Rectal smooth muscle tissue (tissue), 1 donor: Measurements from ENCODE around the gene ZNF304.
"Not testable (repeated sequence)": the region's sequence is repeated elsewhere in the genome, so short reads cannot be mapped to it uniquely, and the experiment has no call there.

Experiments
- H3K27ac ChIP-seq: one replicate; pipeline ENCODE4 v1.7.0; 2013; ENCODE audit warnings: low read depth, low read length, inconsistent platforms
- H3K27me3 ChIP-seq: one replicate; pipeline ENCODE4 v1.7.0; 2013; ENCODE audit warnings: low read length; ENCODE audit not compliant: control insufficient read depth, insufficient read depth
- H3K36me3 ChIP-seq: one replicate; pipeline ENCODE4 v1.7.0; 2013; ENCODE audit warnings: low read length; ENCODE audit not compliant: control insufficient read depth, insufficient read depth
- H3K4me1 ChIP-seq: one replicate; pipeline ENCODE4 v1.7.0; 2013; ENCODE audit warnings: low read length; ENCODE audit not compliant: control insufficient read depth, insufficient read depth
- H3K4me3 ChIP-seq: one replicate; pipeline ENCODE4 v1.7.0; 2013; ENCODE audit warnings: low read length
- H3K9ac ChIP-seq: one replicate; pipeline ENCODE4 v1.7.0; 2013; ENCODE audit warnings: low read length

Gene ZNF304

DNA sequence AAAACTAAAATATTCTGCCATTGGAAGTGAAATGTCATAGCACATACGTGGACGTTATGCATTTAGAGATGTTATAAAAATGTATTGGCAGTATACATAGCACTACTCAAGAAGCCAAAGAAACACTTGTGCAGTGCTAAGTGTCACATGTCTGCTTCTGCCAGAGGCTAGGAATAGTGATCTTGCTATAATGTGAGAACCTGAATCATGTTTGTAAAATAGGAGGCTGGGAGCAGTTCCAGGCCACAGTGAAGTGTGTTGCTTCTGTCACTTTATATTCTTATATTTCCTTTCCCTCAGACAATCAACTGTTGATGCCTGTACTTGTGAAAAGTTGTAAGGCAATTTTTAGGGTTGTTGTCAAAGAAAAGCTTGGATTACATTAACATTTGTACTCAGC, 15.7 kb downstream of the ZNF304 start:
- no peak overlapping the region for H3K9ac ChIP-seq
- no peak overlapping the region for H3K27ac ChIP-seq
- H3K4me1 ChIP-seq: no peaks in the 10 kb centered on the region
- no peaks in the 10 kb centered on the region for H3K27me3 ChIP-seq
- H3K4me3 ChIP-seq: no peak overlapping the region
- H3K36me3 ChIP-seq: peaks cover 2% of the 10 kb centered on the region

DNA sequence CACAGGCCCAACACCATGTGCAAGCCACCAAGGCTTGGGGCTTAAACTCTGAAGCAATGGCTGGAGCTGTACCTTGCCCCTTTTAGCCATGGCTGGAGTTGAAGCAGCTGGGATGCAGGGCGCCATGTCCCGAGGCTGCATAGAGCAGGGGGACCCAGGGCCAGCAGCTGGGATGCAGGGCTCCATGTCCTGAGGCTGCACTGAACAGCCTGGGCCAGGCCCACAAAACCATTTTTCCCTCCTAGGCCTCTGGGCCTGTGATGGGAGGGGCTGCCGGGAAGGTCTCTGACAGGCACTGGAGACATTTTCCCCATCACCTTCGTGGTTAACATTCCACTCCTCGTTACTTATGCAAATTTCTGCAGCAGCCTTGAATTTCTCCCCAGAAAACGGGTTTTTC, 23.1 kb downstream of the ZNF304 start:
- H3K27ac ChIP-seq: no peak overlapping the region
- H3K4me1 ChIP-seq: no peaks in the 10 kb centered on the region
- H3K27me3 ChIP-seq: no peaks in the 10 kb centered on the region
- H3K9ac ChIP-seq: no peak overlapping the region
- H3K36me3 ChIP-seq: peaks cover 37% of the 10 kb centered on the region
- no peak overlapping the region for H3K4me3 ChIP-seq

DNA sequence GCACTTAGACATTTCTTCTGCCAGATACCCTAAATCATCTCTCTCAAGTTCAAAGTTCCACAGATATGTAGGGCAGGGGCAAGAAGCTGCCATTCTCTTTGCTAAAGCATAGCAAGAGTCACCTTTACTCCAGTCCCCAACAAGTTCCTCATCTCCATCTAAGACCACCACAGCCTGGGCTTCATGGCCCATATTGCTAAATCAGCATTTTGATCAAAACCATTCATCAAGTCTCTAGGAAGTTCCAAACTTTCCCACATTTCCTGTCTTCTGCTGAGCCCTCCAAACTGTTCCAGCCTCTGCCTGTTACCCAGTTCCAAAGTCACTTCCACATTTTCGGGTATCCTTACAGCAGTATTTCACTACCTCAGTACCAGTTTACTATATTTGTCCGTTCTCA, 23.6 kb downstream of the ZNF304 start:
- H3K27ac ChIP-seq, H3K4me1 ChIP-seq, H3K4me3 ChIP-seq, H3K9ac ChIP-seq, H3K27me3 ChIP-seq: not testable (repeated sequence)
- peaks cover 37% of the 10 kb centered on the region for H3K36me3 ChIP-seq

DNA sequence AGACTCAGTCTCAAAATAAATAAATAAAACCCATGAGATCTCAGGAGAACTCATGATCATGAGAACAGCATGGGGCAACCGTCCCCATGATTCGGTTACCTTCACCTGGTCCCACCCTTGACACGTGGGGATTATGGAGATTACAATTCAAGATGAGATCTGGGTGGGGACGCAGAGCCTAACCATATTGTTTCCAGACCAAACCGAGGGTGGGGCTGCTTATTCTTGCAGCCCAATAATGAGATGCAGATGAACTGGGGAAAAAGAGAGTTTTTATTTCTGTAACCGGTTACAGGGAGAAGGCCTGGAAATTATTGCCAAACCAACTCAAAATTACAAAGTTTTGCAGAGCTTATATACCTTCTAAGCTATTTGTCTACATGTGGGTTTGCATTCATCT, 25.1 kb downstream of the ZNF304 start:
- no peak overlapping the region for H3K4me3 ChIP-seq
- H3K27ac ChIP-seq: no peak overlapping the region
- H3K27me3 ChIP-seq: no peaks in the 10 kb centered on the region
- H3K9ac ChIP-seq: no peak overlapping the region
- peaks cover 37% of the 10 kb centered on the region for H3K36me3 ChIP-seq
- no peaks in the 10 kb centered on the region for H3K4me1 ChIP-seq

DNA sequence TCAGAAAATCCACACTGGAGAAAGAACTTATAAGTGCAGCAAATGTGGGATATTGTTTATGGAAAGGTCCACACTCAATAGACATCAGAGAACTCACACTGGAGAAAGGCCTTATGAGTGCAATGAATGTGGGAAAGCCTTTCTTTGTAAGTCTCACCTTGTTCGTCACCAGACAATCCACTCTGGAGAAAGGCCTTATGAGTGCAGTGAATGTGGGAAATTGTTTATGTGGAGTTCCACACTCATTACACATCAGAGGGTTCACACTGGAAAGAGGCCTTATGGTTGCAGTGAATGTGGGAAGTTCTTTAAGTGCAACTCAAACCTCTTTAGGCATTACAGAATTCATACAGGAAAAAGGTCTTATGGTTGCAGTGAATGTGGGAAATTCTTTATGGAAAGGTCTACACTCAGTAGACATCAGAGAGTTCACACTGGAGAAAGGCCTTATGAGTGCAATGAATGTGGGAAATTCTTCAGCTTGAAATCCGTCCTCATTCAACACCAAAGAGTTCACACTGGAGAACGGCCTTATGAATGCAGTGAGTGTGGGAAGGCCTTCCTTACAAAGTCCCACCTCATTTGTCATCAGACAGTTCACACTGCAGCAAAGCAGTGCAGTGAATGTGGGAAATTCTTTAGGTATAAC, 26.6 kb downstream of the ZNF304 start:
- Histone ChIP-seq H3K4me1 (no peaks in the 10 kb centered on the region), H3K4me3 (no peak overlapping the region), H3K27me3 (no peaks in the 10 kb centered on the region), H3K27ac (no peak overlapping the region), H3K9ac (no peak overlapping the region), H3K36me3 (peaks cover 28% of the 10 kb centered on the region)

DNA sequence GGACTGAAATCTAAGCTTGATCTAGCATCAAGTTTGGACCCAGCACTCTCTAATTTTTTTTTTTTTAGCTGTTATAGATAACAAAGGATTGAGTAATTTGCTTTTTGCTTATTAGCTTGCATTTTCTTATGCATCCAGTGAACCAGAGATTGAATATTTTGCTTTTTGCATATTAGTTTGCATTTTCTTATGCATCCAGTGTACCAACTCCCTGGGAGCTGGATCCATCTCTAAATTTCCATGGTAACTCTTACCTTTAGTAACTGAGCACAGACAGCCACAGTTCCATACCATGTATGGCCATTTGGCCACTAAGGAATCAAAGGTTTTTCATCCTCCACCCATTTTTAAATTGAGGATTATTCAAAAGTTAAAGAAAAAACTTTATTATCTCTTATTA, 29.9 kb downstream of the ZNF304 start:
- Histone ChIP-seq H3K27me3 (no peaks in the 10 kb centered on the region), H3K4me3 (no peak overlapping the region), H3K9ac (no peak overlapping the region)

DNA sequence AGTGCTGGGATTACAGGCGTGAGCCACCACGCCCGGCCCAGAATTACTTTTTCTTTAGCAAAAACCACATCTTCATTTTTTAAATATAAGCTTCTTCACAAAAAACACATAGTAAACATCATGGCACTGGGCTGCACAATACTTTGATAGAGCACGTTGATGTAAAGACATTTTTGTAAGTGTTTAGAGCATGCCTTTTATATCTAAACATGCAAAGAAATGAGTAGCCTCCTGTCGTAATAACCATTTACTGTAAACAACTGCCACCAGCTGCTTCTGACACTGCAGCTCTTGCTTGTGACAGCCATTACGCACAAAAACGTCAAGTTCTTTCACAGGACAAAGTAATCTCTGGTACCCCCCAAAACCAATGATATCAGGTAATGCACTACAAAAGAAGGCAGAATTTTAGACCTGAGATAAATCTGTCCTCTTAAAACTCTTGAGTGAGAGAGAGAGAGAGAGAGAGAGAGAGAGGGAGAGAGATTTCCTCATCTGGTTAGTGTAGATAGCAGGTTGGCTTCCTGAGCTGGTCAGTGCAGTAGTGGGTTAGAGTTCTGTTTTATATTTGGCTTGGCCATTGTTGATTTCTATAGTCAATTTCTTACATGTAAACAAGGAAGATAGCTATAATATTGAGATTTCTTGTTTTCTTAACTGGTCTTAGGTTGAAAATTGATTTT, 31.9 kb downstream of the ZNF304 start:
- no peak overlapping the region for H3K9ac ChIP-seq
- H3K27me3 ChIP-seq: no peaks in the 10 kb centered on the region
- peaks cover 2% of the 10 kb centered on the region for H3K36me3 ChIP-seq
- no peak overlapping the region for H3K27ac ChIP-seq
- H3K4me1 ChIP-seq: no peaks in the 10 kb centered on the region
- H3K4me3 ChIP-seq: no peak overlapping the region

More for the DNA sequence above, 29.9 kb downstream of the ZNF304 start:
- Histone ChIP-seq H3K36me3 (peaks cover 16% of the 10 kb centered on the region), H3K4me1 (no peaks in the 10 kb centered on the region), H3K27ac (no peak overlapping the region)

DNA sequence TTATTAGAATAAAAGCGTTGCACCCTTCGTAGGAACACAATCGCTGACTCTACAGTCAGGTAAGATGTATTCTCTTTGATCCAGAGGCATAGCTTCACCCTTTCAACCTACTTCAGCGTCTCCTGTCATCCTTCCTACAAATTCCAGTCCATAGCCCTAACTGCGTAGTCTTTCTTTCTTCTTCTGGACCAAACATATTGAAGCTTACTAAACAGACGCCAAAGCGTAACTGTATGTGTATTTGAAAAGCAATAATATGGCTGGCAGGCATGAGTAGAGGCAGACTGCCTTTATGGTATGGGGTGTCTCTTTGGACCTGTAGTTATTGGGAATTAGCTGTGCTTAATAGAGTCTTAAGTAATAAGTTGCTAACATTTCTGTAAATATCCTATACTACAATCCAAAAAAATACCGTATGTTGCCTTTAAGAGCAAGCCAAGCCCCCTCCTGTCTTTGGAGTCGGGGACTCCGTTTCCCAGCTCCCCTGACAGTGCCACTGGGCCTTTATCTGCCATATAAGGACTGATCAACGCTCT, 38.2 kb downstream of the ZNF304 start:
- Histone ChIP-seq H3K27ac (peak overlapping the region; percentile 90), H3K9ac (peak overlapping the region; percentile 16), H3K27me3 (no peaks in the 10 kb centered on the region), H3K36me3 (peaks cover 5% of the 10 kb centered on the region), H3K4me3 (peak overlapping the region; percentile 98), H3K4me1 (no peaks in the 10 kb centered on the region)

DNA sequence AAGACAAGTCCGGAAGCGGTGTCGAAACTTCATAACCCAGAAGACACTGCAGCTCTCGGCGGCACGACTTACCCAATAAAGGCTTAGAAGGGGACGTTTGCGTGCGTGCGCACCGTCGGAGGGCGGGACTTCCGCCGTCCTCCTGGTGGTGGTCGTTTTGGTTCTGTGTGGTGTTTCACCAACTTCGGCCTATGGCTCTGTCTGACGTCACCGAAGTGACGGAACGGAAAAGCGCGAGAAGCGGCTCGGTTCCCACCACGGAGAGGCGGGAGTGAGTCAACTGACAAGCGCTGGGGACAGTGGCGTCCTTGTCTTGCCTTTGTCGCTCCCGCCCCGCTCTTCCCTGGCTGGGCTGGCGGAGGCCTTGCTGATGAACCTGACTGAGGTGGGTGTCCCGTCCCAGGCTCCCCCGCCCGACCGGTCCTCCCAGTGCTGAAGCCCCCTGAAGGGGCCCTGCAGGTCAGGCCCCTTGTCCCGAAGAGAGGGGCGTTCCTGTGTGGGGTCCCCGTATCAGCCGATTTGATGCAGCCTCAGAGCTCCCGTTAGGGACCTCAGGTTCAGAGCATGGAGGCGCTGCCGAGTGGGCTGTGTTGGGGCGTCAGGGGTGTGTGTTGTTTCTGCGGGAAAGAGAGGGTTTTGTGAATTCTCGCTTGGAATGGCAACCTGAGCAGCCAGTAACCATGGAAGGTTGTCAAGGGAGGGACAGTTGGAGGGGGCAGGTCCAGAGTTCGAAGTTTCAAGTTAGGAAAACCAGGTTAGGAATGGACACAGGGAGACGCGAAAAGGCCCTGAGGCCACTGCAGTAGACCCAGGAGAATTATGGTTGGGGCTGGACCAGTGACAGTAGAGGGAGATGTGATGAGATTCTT, 38.9 kb downstream of the ZNF304 start, which contains the start of gene ZNF548:
Gene ZNF548, plus strand, starts transcription at position 125 of the 869 bp plus-strand sequence. Its CDS starts 246 bp downstream, at position 371.
- peak within 1 kb of the TSS; percentile 90 for H3K27ac ChIP-seq
- H3K4me1 ChIP-seq: no peaks in the 10 kb centered on the region
- H3K9ac ChIP-seq: peak within 1 kb of the TSS; percentile 95
- peaks cover 8% of the 10 kb centered on the region for H3K36me3 ChIP-seq
- no peaks in the 10 kb centered on the region for H3K27me3 ChIP-seq
- H3K4me3 ChIP-seq: peak within 1 kb of the TSS; percentile 98

DNA sequence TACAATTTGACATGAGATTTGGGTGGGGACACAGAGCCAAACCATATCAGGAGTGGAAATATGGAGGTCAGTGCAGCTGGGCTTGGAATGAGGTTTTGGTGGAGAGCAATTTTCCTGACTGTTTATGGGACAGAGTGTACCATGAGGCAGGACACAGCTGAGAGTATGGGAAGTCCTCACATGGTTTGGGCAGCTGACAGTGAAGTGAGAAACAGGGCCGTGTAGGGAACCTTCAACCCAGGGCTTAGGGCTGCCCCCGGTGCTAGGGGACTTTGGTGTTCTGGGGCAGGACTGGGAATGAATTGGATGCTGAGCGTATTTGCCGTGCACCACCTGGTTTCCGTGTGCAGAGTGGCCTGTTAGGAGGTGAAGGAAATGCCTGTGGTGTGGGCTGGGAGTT, 44.6 kb downstream of the ZNF304 start:
- Histone ChIP-seq H3K9ac (no peak overlapping the region), H3K27me3 (no peaks in the 10 kb centered on the region), H3K4me1 (no peaks in the 10 kb centered on the region), H3K36me3 (peaks cover 50% of the 10 kb centered on the region), H3K27ac (no peak overlapping the region), H3K4me3 (no peak overlapping the region)

DNA sequence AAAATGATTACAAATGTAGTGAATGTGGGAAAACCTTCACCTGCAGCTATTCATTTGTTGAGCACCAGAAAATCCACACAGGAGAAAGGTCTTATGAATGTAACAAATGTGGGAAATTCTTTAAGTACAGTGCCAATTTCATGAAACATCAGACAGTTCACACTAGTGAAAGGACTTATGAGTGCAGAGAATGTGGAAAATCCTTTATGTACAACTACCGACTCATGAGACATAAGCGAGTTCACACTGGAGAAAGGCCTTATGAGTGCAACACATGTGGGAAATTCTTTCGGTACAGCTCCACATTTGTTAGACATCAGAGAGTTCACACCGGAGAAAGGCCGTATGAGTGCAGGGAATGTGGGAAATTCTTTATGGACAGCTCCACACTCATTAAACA, 47.8 kb downstream of the ZNF304 start:
- Histone ChIP-seq H3K27ac (no peak overlapping the region), H3K4me3 (no peak overlapping the region), H3K9ac (no peak overlapping the region), H3K36me3 (peaks cover 56% of the 10 kb centered on the region), H3K27me3 (no peaks in the 10 kb centered on the region), H3K4me1 (no peaks in the 10 kb centered on the region)
